HepG2 (cell line): ENCODE data around the gene LMBRD2. TPM values are rescaled to one million over a fixed set of nuclear protein-coding genes. Genes with fewer than 3 reads are reported as not detected.

Source experiments
- ADNP ChIP-seq: sonication (generic); formaldehyde crosslinking; IDR thresholded peaks from 2 replicates; pipeline ENCODE4 v1.4.0; 2020; ENCODE audit warnings: missing genetic modification reagents
- BRCA1 ChIP-seq: sonication (generic); formaldehyde crosslinking; IDR thresholded peaks from 2 replicates; pipeline ENCODE4 v1.4.0; 2020; ENCODE audit warnings: missing genetic modification reagents
- CCDC6 ChIP-seq: sonication (generic); formaldehyde crosslinking; IDR thresholded peaks from 2 replicates; pipeline ENCODE4 v1.8.1; 2022; ENCODE audit warnings: mild to moderate bottlenecking, missing genetic modification reagents, moderate library complexity
- FOXO1 ChIP-seq: sonication (generic); formaldehyde crosslinking; IDR thresholded peaks from 2 replicates; pipeline ENCODE4 v1.4.0; 2020; ENCODE audit warnings: missing genetic modification reagents
- HDAC6 ChIP-seq: fragments of 200-600 bp; sonication (generic); IDR thresholded peaks from 2 replicates; pipeline ENCODE4 v1.7.0; 2017; ENCODE audit warnings: mild to moderate bottlenecking, antibody characterized with exemption, low read length, low read depth
- MBNL3 ChIP-seq: fragments of 250-450 bp; sonication (Bioruptor Pico); conservative IDR thresholded peaks from 2 replicates; pipeline ENCODE4 v1.8.0; 2022; ENCODE audit warnings: mild to moderate bottlenecking, inconsistent platforms
- RAD21 ChIP-seq: fragments of 450-650 bp; formaldehyde crosslinking; IDR thresholded peaks from 2 replicates; pipeline ENCODE4 v1.5.0; 2020; ENCODE audit warnings: mild to moderate bottlenecking
- SALL1 ChIP-seq: sonication (generic); formaldehyde crosslinking; IDR thresholded peaks from 2 replicates; pipeline ENCODE4 v1.8.0; 2022; ENCODE audit warnings: mild to moderate bottlenecking, missing genetic modification reagents
- SETDB1 ChIP-seq: sonication (generic); formaldehyde crosslinking; IDR thresholded peaks from 2 replicates; pipeline ENCODE4 v1.5.1; 2020; ENCODE audit warnings: missing genetic modification reagents, mild to moderate bottlenecking, borderline replicate concordance
- ZBTB25 ChIP-seq: IDR thresholded peaks from 2 replicates; pipeline ENCODE4 v1.6.1; 2018; ENCODE audit warnings: missing genetic modification reagents
- ZBTB33 ChIP-seq: sonication (generic); formaldehyde crosslinking; IDR thresholded peaks from 2 replicates; pipeline ENCODE4 v1.4.0; 2020; ENCODE audit warnings: missing genetic modification reagents
- ZBTB40 ChIP-seq, 2 experiments: fragments of 450-650 bp in 1 of 2; sonication (generic) in 1 of 2; formaldehyde crosslinking in 1 of 2; IDR thresholded peaks; 2 replicates each; pipeline versions ENCODE4 v1.6.1 to v1.8.0; 2016 to 2022; ENCODE audit warnings: antibody characterized with exemption in 1 of 2, mild to moderate bottlenecking in 1 of 2, missing genetic modification reagents in 1 of 2
- ZBTB43 ChIP-seq: sonication (generic); formaldehyde crosslinking; conservative IDR thresholded peaks from 2 replicates; pipeline ENCODE4 v1.4.0; 2020; ENCODE audit warnings: missing genetic modification reagents
- ZFP90 ChIP-seq: sonication (generic); formaldehyde crosslinking; IDR thresholded peaks from 2 replicates; pipeline ENCODE4 v1.8.0; 2022; ENCODE audit warnings: missing genetic modification reagents, mild to moderate bottlenecking, inconsistent platforms, borderline replicate concordance
- ZNF790 ChIP-seq: sonication (generic); formaldehyde crosslinking; IDR thresholded peaks from 2 replicates; pipeline ENCODE4 v1.8.0; 2022; ENCODE audit warnings: missing genetic modification reagents, mild to moderate bottlenecking, borderline replicate concordance
- polyA plus RNA-seq, 8 experiments: library from polyadenylated mRNA; depleted of rRNA in 3 of 8; stranded (reverse) in 7 of 8; unstranded in 1 of 8; fragments of >200 nt; fragmentation: Illumina TruSeq in 4 of 8; extraction: Trizol in 4 of 8; gene quantifications; 2 replicates each; pipeline versions ENCODE4 v1.2.1 to v1.2.3, GENCODE V29; 2011 to 2016; ENCODE audit warnings: low read depth in 4 of 8, missing spikeins in 1 of 8, mixed read lengths in 1 of 8; ENCODE audit not compliant: insufficient read depth in 1 of 8
- total RNA-seq, 5 experiments: library from RNA; depleted of rRNA; stranded (reverse); fragments of >200 nt; fragmentation: Illumina TruSeq; extraction: Trizol; gene quantifications; 2 replicates each; pipeline ENCODE4 v1.2.3, GENCODE V29; 2016; ENCODE audit warnings: low read depth in 1 of 5

The LMBRD2 gene
- total and polyA plus RNA-seq, 2 of the 13 experiments (the other 11 are each of a cell fraction or from before 2014, with no cell fraction given): 2.0 to 4.7 TPM

GRCh38 chr5:36138900-36139683 is 12.6 kb downstream of the LMBRD2 start (continued):
- TF ChIP-seq ZBTB33 (no peak), BRCA1 (CRISPR knock-in tag) (no peak), SETDB1 (0 out of 2 replicates have a peak, but pooled peaks have one; percentile 23), ZFP90 (CRISPR knock-in tag) (no peak), RAD21 (no peak), FOXO1 (CRISPR knock-in tag) (peak; percentile 86), ZBTB25 (CRISPR knock-in tag) (no peak), ZNF790 (CRISPR knock-in tag) (no peak), MBNL3 (CRISPR knock-in tag) (no peak), ZBTB40 (IDR thresholded peaks at IDR 0.05) (no peak), ZBTB40 (CRISPR knock-in tag; IDR thresholded peaks at IDR 0.05) (peak; percentile 64; the same call in 1 of the 2 replicates), CCDC6 (CRISPR knock-in tag) (peak; percentile 43; the same call in 1 of the 2 replicates), SALL1 (CRISPR knock-in tag) (peak; percentile 85), ZBTB43 (CRISPR knock-in tag) (no peak), HDAC6 (no peak), ADNP (no peak)
